Keratinocyte (primary cell): Measurements from ENCODE around the gene URM1.

Source experiments
- CTCF ChIP-seq, 3 experiments: IDR thresholded peaks in 1 of 3; conservative IDR thresholded peaks in 1 of 3; optimal IDR thresholded peaks in 1 of 3; 2 replicates in 2 of 3; 3 replicates in 1 of 3; pipeline versions ENCODE3 to v1.5.1; 2011; ENCODE audit warnings: low read length in 3 of 3, mild to moderate bottlenecking in 3 of 3, moderate library complexity in 2 of 3, control low read depth in 1 of 3, inconsistent platforms in 1 of 3; ENCODE audit not compliant: insufficient read depth in 2 of 3; ENCODE audit errors: extremely low read depth in 1 of 3
- EZH2 ChIP-seq: IDR thresholded peaks from one replicate; pipeline ENCODE4 v1.6.1; 2012; ENCODE audit warnings: inconsistent platforms, mild to moderate bottlenecking, low read length, moderate library complexity

DNA sequence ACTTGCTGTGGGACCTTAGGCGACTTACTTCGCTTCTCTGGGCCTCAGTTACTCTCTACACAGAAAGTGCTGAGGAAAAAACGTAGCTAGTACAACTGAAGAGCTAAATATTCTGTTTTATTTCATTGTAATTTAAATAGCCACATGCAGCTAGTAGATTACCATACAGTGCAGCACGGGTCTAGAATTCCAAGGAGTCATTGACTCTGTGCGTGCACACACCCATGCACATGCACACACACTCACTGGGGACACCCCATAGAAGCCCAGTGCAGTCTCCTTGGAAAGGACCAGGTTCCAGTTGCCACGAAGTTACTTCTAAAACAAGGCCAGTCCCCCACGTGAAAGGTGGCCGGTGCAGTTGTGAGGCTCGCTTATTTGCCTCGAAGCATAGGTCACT lies 17.0 kb downstream of the URM1 start:
- TF ChIP-seq CTCF (optimal IDR thresholded peaks at IDR 0.05 in 1 of 3, IDR thresholded peaks at IDR 0.05 in 1 of 3, conservative IDR thresholded peaks at IDR 0.05 in 1 of 3; ENCODE audit: extremely low read depth in 1 of 3, insufficient read depth in 2 of 3, low read length in 3 of 3) = no peak
- no peak for TF ChIP-seq EZH2
